GM19099 (cell line): Measurements from ENCODE around the gene B3GALT2.

Experiments
- POLR2A ChIP-seq: IDR thresholded peaks from 3 replicates; pipeline ENCODE4 v1.6.1; 2011; ENCODE audit warnings: low read depth; ENCODE audit not compliant: insufficient read length; ENCODE audit errors: extremely low read depth

The B3GALT2 gene, protein sequence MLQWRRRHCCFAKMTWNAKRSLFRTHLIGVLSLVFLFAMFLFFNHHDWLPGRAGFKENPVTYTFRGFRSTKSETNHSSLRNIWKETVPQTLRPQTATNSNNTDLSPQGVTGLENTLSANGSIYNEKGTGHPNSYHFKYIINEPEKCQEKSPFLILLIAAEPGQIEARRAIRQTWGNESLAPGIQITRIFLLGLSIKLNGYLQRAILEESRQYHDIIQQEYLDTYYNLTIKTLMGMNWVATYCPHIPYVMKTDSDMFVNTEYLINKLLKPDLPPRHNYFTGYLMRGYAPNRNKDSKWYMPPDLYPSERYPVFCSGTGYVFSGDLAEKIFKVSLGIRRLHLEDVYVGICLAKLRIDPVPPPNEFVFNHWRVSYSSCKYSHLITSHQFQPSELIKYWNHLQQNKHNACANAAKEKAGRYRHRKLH

DNA sequence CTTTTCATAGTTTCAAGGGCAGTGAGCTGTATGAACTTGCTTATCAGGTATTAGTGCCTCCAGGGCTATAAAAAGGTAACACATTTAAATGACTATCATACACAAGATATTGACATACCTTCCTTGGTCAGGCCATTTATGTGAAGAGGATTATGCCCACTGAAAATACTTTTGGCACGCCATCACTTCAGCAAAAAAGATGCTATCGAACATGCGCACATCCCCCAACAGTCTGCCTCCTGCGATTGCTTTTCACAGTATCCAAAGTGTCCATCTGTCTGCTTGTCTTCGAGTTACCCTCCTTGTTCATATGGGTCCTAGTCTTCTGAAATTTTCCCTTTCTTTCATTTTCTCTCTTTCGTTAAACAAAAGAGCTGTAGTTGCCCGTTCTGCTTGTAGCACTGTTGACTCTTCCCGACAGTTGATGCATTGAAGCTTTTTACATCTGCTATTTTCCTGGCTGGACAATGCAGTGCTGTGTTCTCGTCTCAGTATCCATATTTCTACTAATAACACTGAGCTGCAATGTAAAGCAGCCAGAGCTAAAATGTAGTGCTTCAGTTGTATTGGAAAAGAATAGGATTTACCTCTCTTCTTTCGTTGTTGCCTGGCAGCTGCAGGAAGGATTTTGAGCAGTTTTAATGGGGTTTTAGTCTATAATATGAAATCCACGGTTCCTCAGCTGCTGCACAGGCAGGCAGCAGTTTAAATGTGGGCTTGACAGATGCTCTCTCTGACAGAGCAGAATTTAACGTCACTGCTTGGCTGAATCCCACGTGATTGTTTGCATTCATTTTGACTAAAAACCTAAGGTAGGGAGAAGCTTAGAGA is at the start of gene B3GALT2:
B3GALT2 (minus strand) TSS at position 713 of the 831 bp plus-strand sequence. CDS start 5,051 bp downstream, outside the sequence.
- no peak for TF ChIP-seq POLR2A

GRCh38 chr1:193234530-193234929 is 48.1 kb upstream of the B3GALT2 start:
- no peak for TF ChIP-seq POLR2A

DNA sequence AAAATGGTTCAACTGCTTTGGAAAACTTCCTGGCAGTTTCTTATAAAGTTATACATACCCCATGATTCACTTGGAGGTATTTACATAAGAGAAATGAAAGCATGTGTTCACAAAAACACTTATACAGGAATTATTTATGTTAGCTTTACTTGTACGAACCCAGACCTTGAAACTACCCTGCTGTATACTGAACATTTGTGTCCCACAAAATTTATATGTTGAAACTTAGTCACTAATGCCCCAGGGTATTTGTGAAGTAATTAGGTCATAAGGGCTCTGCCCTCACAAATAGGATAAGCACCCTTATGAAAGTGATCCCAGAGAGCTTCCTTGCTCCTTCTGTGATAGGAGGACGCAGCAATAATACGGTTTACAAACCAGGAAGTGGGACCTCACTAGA is 42.7 kb upstream of the B3GALT2 start:
- no peak for TF ChIP-seq POLR2A

DNA sequence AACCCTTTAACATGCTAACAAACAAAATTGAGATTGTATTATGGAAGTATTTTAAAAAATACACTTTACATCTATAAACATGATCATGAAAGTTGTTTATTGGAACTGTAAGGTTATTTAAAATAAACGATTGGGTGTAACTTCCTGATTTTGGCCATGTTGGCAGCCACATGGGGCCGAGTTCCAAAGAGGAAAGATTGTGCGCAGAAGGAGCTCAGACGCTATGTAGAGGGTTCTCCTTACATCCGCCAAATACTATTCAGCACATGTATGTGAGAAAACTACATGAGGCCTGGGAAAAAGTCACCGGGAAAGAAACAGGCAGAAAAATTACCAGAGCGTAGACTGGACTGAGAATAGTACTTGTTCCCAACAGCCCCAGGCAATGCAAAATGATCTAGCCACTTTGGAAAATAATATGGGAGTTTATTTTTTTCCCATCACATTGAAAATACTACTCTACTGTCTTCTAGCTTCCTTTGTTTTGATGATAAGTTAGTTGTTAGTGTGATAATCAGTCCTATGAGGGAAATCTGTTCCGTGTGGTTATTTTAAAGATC is 35.7 kb upstream of the B3GALT2 start:
- TF ChIP-seq POLR2A: no peak

- no peak for TF ChIP-seq POLR2A
These were observed 35.2 kb upstream of the B3GALT2 start for GRCh38 chr1:193221651-193222050.

- no peak for TF ChIP-seq POLR2A
These were observed 33.0 kb upstream of the B3GALT2 start for GRCh38 chr1:193219391-193219790.

GRCh38 chr1:193216920-193217319 is 30.5 kb upstream of the B3GALT2 start:
- TF ChIP-seq POLR2A: no peak

DNA sequence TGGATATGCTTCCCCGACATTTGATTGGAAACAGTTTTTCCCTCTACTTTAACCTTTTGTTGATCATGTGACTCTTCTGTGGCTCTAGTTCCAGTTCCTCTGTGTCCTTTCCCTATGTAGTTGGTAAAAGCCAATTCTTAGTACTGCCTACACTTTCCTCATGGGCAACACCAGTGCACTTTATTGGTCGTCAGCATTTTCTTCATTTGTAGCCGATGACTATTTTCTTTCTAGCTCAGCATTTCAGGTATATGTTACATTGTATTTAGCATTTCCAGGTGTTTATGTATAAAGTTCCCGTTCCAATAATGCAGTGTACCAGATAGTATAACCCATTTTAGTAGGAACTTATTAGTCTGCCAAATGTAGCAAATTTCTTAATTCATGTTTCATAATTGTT is 27.6 kb upstream of the B3GALT2 start:
- TF ChIP-seq POLR2A: no peak

GRCh38 chr1:193212637-193213036 is 26.2 kb upstream of the B3GALT2 start:
- no peak for TF ChIP-seq POLR2A

DNA sequence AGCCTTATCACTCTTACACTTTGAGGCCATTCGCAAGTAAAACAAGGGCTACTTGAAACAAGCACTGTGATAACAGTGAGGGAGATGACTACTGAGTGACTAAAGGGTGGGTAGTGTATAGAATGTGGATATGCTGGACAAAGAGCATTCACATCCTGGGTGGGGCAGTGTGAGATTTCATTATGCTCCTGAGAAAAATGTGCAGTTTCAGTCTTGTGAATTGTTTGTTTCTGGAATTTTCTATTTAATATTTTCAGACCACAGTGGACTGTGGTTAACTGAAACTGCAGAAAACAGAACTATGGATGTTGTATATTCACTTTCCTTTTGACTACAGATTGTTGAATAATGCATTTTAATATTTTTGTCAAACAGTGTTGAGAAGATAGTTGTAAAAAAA is 25.1 kb upstream of the B3GALT2 start:
- no peak for TF ChIP-seq POLR2A

DNA sequence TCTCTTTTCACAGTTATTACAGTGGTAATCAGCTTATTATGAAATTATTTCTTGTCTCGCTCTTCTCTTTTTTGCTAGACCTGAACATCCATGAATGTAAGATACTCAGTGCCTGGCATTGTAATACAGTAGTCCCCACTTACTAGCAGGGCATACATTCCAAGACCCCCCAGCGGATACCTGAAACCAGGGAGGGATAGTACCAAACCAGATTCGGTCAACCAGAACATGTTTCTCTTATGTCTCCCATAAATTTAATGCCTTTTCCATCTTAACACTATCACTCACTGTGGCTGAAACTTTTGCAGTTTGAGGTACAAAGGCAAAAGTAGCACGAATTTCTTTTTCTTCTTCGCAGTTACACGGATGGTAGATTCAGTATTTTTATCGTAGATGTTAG is 24.6 kb upstream of the B3GALT2 start:
- TF ChIP-seq POLR2A: no peak

- TF ChIP-seq POLR2A: no peak
These were observed 14.6 kb upstream of the B3GALT2 start for GRCh38 chr1:193201021-193201420.

DNA sequence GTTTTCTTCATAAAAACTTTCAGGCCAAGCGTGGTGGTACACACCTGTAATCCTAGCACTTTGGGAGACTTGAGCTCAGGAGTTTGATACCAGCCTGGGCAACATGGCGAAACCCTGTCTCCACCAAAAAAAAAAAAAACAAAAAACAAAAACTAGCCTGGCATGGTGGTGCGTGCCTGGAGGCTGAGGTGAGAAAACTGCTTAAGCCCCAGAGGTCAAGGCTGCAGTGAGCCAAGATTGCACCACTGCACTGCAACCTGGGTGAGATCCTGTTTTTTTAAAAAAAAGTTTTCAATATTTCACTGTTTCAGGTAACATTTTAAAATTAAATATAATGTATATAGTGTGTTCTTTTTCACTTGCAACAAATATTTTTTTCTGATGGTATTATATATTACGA is 13.5 kb upstream of the B3GALT2 start:
- no peak for TF ChIP-seq POLR2A

DNA sequence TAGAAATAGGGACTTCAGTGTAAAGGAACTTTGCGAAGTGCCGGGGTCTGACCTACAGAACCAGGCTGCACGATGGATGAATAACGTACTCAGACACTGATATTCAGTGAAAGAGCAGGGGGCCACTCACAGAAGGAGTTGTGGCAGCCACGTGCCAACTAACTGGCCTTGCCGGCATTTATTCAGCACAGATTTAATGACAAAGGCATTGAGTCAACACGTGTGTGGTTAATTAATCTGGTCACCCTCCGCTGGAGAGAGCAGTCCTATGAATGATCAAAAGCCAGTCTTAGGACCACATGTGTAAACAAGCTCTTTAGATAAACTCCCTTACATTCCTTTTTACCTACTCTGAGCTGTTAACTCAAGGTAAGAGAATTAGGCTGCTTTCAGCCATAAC is 6.2 kb upstream of the B3GALT2 start:
- no peak for TF ChIP-seq POLR2A

DNA sequence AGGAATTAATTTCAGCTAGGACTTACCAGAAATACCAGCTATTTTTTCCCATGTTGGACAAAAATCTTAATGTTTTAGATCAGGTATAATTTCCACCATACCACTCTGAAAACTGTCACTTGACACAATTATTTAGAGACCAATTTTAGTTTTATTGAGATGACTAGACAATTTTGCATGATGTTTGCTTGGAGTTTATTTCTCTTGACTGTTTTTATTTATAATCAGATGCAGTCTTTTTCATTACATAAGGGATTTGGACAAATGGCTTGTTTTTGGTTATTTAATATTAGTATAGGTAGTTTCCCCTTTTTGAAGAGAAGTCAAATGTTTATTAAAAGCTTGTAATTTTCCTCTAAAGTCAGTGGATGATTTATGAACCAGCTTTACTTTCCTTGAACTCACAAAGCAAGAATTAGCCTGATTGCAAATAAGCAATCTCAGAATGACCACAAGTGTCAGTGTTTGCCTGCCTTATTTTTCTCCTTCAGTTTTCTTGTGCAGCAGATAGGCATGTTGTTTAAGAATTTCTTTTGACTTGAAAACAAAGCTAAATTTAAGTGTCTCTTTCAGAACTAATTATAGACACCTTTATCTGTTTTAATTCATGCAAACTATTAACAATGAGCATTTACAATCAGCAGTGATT is 3.8 kb upstream of the B3GALT2 start:
- no peak for TF ChIP-seq POLR2A
